Neutrophil (primary cell): Measurements from ENCODE around the gene F12.

Source experiments
- H3K27ac ChIP-seq: fragments of 200-600 bp; sonication (generic); 2 replicates; pipeline ENCODE4 v1.5.1; 2016; ENCODE audit warnings: mild to moderate bottlenecking, moderate library complexity
- H3K27me3 ChIP-seq: fragments of 200-600 bp; sonication (generic); 2 replicates; pipeline ENCODE4 v1.6.0; 2016; ENCODE audit warnings: mild to moderate bottlenecking
- H3K36me3 ChIP-seq: fragments of 200-600 bp; sonication (generic); 2 replicates; pipeline ENCODE4 v1.5.1; 2017
- H3K4me1 ChIP-seq, 2 experiments: fragments of 200-600 bp in 1 of 2; sonication (generic) in 1 of 2; 1 replicate in 1 of 2; 2 replicates in 1 of 2; pipeline versions ENCODE4 v1.5.1 to v1.6.1; 2013 to 2016; ENCODE audit warnings: low read depth in 1 of 2, low read length in 1 of 2, mild to moderate bottlenecking in 1 of 2, moderate library complexity in 1 of 2; ENCODE audit not compliant: control insufficient read depth in 1 of 2, insufficient read depth in 1 of 2
- H3K4me3 ChIP-seq, 2 experiments: fragments of 200-600 bp in 1 of 2; sonication (generic) in 1 of 2; 1 replicate in 1 of 2; 2 replicates in 1 of 2; pipeline ENCODE4 v1.5.1; 2013 to 2016; ENCODE audit warnings: low read depth in 1 of 2, low read length in 1 of 2, mild to moderate bottlenecking in 1 of 2, moderate library complexity in 1 of 2
- H3K9me3 ChIP-seq: fragments of 200-600 bp; sonication (generic); 2 replicates; pipeline ENCODE4 v1.5.1; 2016
- CTCF ChIP-seq: fragments of 200-600 bp; sonication (generic); IDR thresholded peaks from 2 replicates; pipeline ENCODE4 v1.5.1; 2016; ENCODE audit warnings: antibody characterized with exemption

F12 gene

GRCh38 chr5:177444106-177445051 is 35.0 kb upstream of the F12 start:
- Histone ChIP-seq H3K36me3 (peaks cover 56% of the 10 kb centered on the region), H3K9me3 (no peaks in the 10 kb centered on the region), H3K4me3 (no peak overlapping the region), H3K4me1 (peaks cover 68 to 80% of the 10 kb centered on the region in 2 experiments), H3K27me3 (peaks cover 9% of the 10 kb centered on the region), H3K27ac (peak overlapping the region; percentile 98)
- no peak for TF ChIP-seq CTCF

- no peaks in the 10 kb centered on the region for H3K27me3 ChIP-seq
- peaks cover 66 to 76% of the 10 kb centered on the region in 2 experiments for H3K4me1 ChIP-seq
- TF ChIP-seq CTCF = no peak
- H3K9me3 ChIP-seq = no peaks in the 10 kb centered on the region
- H3K36me3 ChIP-seq = peaks cover 66% of the 10 kb centered on the region
- no peak overlapping the region for H3K4me3 ChIP-seq
- peak overlapping the region; percentile 98 for H3K27ac ChIP-seq
Observed at GRCh38 chr5:177443144-177443983, 34.0 kb upstream of the F12 start.

DNA sequence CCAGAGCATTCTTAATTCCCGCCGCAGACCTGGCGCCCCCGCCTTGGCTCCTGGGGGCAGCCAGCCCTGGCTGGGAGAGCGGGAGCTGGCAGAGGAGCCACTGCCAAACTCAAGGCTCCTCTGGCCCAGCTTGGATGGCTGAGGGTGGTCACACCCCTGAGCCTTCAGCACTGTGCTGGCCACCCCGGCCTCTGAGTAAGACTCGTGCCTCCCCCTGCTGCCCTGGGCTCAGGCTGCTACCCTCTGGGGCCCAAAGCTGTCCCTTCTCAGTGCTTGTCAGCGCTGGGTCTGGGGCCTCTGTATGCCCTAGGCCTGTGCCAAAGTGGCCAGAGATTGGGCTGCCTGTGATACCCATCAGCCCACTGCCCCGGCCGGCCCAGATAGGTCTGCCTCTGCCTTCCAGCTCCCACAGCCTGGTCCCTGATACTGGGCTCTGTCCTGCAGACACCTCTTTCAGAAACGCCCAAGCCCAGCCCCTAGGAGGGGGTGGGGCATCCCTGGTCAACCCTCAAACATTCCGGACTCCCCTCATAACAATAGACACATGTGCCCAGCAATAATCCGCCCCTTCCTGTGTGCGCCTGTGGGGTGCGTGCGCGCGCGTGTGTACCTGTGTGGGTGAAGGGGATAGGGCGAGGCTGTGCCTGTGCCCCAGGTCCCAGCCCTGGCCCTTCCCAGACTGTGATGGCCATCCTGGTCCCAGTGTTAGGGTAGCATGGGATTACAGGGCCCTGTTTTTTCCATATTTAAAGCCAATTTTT is 32.9 kb upstream of the F12 start:
- Histone ChIP-seq H3K4me3 (no peak overlapping the region), H3K27me3 (no peaks in the 10 kb centered on the region), H3K4me1 (peaks cover 65 to 67% of the 10 kb centered on the region in 2 experiments), H3K9me3 (no peaks in the 10 kb centered on the region), H3K27ac (peak overlapping the region; percentile 98), H3K36me3 (peaks cover 77% of the 10 kb centered on the region)
- no peak for TF ChIP-seq CTCF

DNA sequence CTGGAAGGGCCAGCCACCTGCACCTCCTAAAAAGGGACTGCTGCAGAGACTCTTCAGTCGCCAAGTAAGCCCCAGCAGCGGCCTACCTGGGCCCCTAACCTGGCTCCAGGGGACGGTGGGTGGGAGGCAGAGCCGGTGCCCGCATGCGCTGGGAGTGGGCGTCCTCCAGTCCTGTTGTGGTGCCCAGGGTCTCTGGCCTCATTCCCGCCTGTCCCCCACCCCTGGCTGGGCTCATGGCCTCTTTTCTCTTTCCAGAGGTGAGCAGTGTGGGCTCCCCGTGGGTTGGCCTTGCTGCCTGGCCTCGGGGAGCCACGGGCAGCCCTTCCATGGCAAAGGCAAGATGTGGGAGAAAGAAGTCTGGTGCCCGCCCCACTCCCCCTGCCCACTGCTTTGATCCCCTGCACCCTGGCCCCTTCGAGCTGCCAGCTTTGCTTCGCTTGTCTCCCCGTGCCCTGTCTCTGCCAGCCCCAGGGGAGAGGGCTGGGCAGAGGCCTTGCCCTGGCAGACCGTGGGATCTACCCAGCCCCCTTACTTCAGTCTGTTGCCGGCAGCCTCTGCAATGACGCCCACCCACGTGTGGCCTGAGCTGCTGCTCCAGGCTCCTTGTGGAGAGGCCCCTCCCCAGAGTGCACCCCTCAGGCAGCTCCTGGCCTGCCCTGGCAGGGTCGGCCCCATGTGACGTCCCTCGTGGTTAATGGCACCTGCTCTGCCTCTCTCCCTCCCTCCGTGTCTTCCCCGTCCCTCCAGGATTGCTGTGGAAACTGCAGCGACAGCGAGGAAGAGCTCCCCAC is 31.8 kb upstream of the F12 start:
- H3K9me3 ChIP-seq = no peaks in the 10 kb centered on the region
- no peak for TF ChIP-seq CTCF
- no peak overlapping the region for H3K4me3 ChIP-seq
- peak overlapping the region; percentile 98 for H3K27ac ChIP-seq
- H3K36me3 ChIP-seq = peaks cover 88% of the 10 kb centered on the region
- peaks cover 65 to 67% of the 10 kb centered on the region in 2 experiments for H3K4me1 ChIP-seq
- H3K27me3 ChIP-seq = no peaks in the 10 kb centered on the region
